ENCODE data around the gene HSF2BP.
"Not testable (repeated sequence)": the region's sequence is repeated elsewhere in the genome, so short reads cannot be mapped to it uniquely, and the experiment has no call there.

The HSF2BP gene

GRCh38 chr21:43597540-43598250 lies 61.6 kb downstream of the HSF2BP start:
- no peak for DNase-seq (ENCODE audit: low spot score)

GRCh38 chr21:43597052-43597451 lies 62.2 kb downstream of the HSF2BP start:
- DNase-seq (ENCODE audit: low spot score), result no peak

- no peak for DNase-seq (ENCODE audit: low spot score)
Measured at GRCh38 chr21:43596616-43597015, 62.7 kb downstream of the HSF2BP start.

GRCh38 chr21:43595769-43596168 lies 63.5 kb downstream of the HSF2BP start:
- DNase-seq (ENCODE audit: low spot score), result not testable (repeated sequence)

- no peak for DNase-seq (ENCODE audit: low spot score)
Measured at GRCh38 chr21:43593078-43593477, 66.2 kb downstream of the HSF2BP start.

- no peak for DNase-seq (ENCODE audit: low spot score)
Measured at GRCh38 chr21:43591571-43591970, 67.7 kb downstream of the HSF2BP start.

GRCh38 chr21:43590194-43590593 lies 69.1 kb downstream of the HSF2BP start:
- no peak for DNase-seq (ENCODE audit: low spot score)

GRCh38 chr21:43588957-43589356 lies 70.3 kb downstream of the HSF2BP start:
- peak; percentile 46 for DNase-seq (ENCODE audit: low spot score)

GRCh38 chr21:43585924-43586413 lies 73.3 kb downstream of the HSF2BP start:
- peak; percentile 90 for DNase-seq (ENCODE audit: low spot score)

GRCh38 chr21:43585514-43585913 lies 73.8 kb downstream of the HSF2BP start:
- no peak for DNase-seq (ENCODE audit: low spot score)

GRCh38 chr21:43581453-43581852 lies 77.8 kb downstream of the HSF2BP start:
- no peak for DNase-seq (ENCODE audit: low spot score)

- no peak for DNase-seq (ENCODE audit: low spot score)
Measured at GRCh38 chr21:43578677-43579303, 80.5 kb downstream of the HSF2BP start.

- DNase-seq (ENCODE audit: low spot score), result no peak
Measured at GRCh38 chr21:43575473-43575844, 83.8 kb downstream of the HSF2BP start.

- no peak for DNase-seq (ENCODE audit: low spot score)
Measured at GRCh38 chr21:43574741-43575472, 84.4 kb downstream of the HSF2BP start.

- no peak for DNase-seq (ENCODE audit: low spot score)
Measured at GRCh38 chr21:43573921-43574320, 85.4 kb downstream of the HSF2BP start.

- DNase-seq (ENCODE audit: low spot score), result no peak
Measured at GRCh38 chr21:43572446-43572845, 86.8 kb downstream of the HSF2BP start.

- no peak for DNase-seq (ENCODE audit: low spot score)
Measured at GRCh38 chr21:43571976-43572375, 87.3 kb downstream of the HSF2BP start.

GRCh38 chr21:43570195-43570594 lies 89.1 kb downstream of the HSF2BP start:
- DNase-seq (ENCODE audit: low spot score), result not testable (repeated sequence)

GRCh38 chr21:43562451-43562850 lies 96.8 kb downstream of the HSF2BP start:
- not testable (repeated sequence) for DNase-seq (ENCODE audit: low spot score)

GRCh38 chr21:43540561-43540960 lies 118.7 kb downstream of the HSF2BP start:
- not testable (repeated sequence) for DNase-seq (ENCODE audit: low spot score)

- not testable (repeated sequence) for DNase-seq (ENCODE audit: low spot score)
Measured at GRCh38 chr21:43522495-43523131, 136.7 kb downstream of the HSF2BP start.

- DNase-seq (ENCODE audit: low spot score), result not testable (repeated sequence)
Measured at GRCh38 chr21:43517701-43518100, 141.6 kb downstream of the HSF2BP start.

All from LoVo (cell line).